Measurements from ENCODE around the gene GALNT12.

DNA sequence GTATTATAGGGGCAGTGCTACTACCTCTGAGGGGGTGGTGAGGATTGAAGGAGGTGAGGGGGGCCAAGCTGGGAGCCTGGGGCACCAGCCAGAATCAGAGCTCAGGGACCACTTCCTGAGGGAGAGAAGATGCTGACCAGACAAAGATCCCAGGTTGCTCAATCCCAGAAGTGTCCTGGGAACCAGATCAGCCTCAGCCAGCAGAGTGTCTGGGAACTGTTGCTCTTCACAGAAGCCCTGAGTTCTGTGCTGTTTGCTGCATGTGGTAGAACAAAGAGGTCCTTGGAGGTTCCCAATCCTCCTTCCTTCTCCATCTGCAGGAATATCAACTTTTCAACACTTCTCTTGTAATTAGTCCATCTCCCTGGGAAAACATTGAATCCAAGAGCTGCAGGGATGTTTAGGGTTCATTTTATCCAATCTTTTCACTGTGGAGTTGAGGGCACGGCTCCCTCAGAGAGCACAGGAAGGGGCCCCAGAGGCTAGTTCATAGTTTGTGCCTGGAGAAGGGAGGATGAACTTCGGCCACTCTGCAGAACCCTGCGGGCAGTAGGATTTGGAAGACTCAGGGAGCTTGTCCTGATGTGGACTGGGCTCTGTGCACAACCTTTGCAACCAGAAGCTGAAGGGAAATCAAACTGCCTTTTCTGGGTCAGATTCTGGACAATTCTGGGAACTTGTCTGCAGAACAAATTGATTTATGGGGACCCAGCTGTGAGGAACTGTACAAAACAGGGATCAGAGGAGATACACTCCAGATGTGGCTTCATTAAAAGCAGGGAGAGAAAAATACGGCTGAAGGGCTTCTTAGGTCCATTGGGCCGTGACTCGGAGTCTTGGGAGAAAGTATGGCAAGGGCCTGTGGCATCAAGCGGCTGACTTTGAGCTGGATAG is 57.1 kb downstream of the GALNT12 start:
- TF ChIP-seq POLR2A (IDR thresholded peaks at IDR 0.05; ENCODE audit: low read depth, low read length) (no peak), POLR2AphosphoS5 (IDR thresholded peaks at IDR 0.05; ENCODE audit: low read depth, low read length) (no peak), TAF1 (IDR thresholded peaks at IDR 0.05; ENCODE audit: low read depth, low read length) (no peak), PAX5 (IDR thresholded peaks at IDR 0.05; ENCODE audit: insufficient read depth, low read length, severe bottlenecking) (no peak)
